Skin of body (tissue), 2 donors: ENCODE data around the gene TULP1. TPM values are rescaled to one million over a fixed set of nuclear protein-coding genes. Genes with fewer than 3 reads are reported as not detected.

Experiments
- DNase-seq: peaks from one replicate; lab custom pipeline; 2025; lab: John Stamatoyannopoulos, UW
- total RNA-seq: library from RNA; depleted of rRNA; stranded (reverse); fragments of >200 nt; gene quantifications from one replicate; pipeline ENCODE4 v1.2.3, GENCODE V29; 2014

The TULP1 gene
- total RNA-seq, 1 donor from 2014 or later = 0.39 TPM

DNA sequence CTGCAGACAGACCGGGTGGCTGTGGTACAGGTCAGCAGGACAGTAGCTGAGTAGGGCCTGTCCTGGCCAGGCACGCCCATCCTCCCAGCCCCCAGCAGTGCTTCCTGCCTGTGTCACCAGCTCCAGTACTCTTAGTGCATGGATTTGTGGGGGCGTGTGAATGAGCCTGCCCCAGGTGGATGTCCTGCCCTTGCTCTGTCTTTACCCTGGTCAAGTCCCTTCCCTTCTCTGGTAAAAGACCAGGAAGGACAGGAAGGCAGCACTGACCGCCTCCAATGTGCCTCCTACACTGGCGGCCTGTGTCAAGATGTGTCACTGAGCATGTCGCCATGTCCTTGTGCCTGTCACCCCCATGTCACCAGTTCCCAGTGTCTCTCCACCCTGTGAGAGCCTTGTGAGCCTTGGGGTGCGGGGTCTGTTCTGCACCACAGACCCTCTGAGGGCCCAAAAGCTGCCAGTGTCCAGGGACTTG lies 27.7 kb downstream of the TULP1 start:
- no peak for DNase-seq

GRCh38 chr6:35483893-35484645 lies 28.6 kb downstream of the TULP1 start:
- no peak for DNase-seq

DNA sequence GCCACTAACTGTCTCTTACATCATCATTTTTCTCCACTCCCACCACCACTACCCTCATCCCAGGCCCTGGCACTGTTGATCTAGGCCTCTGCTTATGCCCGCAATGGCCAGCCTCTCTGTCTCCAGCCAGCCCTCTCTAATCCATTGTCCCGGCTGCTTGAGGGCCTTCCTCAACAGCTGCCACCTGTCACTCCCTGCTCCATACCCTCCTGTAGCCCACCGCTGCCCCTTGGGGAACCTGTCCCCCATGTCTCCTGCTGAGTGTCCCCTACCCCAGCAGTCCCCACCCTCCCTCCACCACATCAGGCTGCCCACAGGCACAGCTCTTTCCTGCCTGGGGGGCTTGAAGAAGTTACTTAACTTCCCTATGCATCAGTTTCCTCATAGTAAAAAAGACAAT lies 29.2 kb downstream of the TULP1 start:
- no peak for DNase-seq

GRCh38 chr6:35483062-35483461 lies 29.6 kb downstream of the TULP1 start:
- DNase-seq = no peak

GRCh38 chr6:35481226-35481625 lies 31.5 kb downstream of the TULP1 start:
- no peak for DNase-seq

GRCh38 chr6:35480176-35480575 lies 32.5 kb downstream of the TULP1 start:
- DNase-seq = no peak

- DNase-seq = no peak
Measured at GRCh38 chr6:35478259-35478658, 34.4 kb downstream of the TULP1 start.

DNA sequence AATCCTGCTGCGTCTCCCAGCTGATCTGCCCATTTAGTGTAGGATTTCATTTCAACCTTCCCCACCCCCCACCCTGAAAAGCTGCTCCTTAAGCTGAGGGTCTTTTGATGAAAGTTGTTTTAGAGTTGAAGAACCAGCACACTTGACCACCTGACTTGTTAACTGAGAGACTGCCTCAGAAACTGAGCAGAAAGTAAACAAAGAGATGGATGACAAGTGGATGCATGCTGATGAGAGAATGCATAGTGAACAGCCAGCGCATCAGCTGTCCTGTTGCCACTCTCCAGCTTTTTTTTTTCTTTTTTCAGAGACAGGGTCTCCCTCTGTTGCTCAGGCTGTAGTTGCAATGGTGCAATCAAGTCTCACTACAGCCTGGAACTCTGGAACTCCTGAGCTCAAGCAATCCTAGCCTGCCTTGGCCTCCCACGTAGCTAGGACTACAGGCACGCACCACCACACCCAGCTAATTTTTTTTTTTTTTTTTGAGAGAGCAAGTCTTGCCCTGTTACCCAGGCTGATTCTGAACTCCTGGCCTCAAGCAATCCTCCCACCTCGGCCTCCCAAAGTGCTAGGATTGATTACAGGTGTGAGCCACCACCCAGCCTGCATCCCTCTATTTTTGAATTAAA lies 35.0 kb downstream of the TULP1 start:
- DNase-seq = no peak

- no peak for DNase-seq
Measured at GRCh38 chr6:35477028-35477427, 35.7 kb downstream of the TULP1 start.

DNA sequence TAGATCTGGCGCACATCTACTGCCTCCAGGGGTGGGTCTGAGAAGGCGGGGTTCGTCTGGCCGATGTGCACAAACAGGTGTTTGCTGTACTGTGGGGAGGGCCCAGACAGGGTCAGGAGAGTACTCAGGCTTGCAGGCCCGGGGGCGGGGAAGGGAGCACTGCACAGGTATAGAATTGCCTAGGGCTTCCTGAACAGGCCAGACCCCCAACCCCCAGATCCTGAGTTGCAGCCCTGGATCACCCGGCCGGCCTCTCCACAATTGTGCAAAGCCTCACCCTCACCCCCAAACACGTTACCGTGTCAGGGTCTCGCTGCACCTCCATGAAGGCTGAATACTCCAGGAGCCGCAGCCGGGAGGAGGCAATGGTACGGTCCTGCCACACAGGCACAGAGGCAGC lies 36.7 kb downstream of the TULP1 start:
- DNase-seq = no peak

DNA sequence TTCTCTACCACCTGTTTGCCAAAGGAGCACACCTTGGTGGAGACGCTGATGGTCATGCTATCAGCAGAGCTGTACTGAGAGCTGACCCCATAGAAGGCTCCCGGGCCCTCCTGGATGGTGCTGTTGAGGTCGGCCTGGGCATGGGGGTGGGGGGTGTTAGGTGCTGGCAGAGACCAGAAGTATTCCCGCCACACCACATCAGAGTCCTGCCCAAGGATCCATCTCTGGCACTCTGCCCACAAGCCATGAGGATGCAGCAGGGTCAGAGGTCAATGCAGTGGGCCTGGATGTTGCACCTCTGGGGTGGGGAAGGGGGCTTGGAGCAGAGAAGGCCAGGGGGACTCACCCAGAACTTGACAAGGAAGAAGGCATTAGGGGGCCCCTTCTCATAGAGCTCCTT lies 37.1 kb downstream of the TULP1 start:
- no peak for DNase-seq

DNA sequence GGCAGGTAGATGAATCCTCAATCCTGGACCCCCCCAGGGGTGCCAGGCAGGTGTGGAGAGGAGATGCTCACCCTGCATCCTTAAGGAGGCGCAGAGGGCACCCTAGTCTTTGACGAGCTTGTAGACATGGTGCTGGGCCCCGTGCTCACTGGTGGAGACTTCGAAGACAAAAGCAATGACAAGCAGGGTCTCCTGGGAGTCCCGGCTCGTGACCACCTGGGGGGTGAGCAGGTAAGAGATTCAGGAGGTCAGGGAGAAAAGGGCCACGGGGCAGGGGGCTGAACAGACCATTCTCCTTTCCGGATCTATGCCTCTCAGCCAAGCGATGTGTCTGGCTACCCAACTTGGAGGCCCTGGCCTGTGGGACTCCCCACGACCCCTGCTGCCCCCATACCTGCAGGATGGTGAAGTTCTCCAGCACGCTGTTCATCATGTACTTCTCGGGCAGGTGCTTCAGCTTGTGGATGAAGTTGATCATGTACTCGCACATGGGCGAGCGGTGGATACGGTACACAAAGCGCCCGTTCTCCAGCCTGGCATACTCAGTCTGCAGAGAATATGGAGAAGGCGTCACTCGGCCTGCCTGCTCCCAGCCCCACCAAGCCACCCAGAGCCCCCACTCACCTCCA lies 37.6 kb downstream of the TULP1 start:
- no peak for DNase-seq

DNA sequence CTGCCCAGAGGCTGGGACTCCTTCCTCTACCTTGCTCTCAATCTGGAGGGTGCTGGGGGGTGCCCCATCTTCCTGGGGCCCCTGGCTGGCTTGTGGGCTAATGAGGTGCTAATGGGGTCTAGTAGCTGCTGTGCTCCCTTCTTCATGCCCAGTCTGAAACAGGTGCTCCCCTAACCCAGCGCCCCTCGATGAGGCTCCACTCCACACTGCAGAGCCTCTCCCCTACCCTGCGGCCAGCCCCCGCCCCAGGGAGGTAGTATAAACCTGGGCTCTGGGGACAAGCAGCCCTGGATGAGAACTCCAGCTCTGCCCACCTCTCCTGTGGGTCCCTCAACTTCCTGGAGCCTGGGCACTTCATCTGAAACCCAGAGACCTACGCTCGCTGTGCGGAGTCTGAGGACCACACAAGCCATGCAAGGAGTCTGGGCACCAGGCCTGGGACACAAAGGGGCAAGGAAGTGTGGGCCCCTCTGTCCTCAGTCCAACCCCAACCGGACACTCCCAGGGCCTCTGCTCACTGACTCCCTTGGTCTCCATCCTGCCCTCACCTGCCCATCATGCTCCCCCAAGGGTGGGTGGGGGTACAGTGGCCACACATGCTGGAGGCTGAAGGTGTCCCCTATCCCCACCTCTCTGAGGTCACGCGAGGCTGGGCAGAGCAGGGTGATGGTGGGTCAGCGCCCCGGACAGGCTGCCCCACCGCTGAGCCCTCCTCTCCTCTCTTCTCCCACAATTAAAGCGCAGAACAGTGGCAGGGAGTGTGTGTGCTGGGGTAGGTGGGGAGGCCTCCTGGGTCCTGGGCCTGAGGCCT lies 38.4 kb downstream of the TULP1 start:
- no peak for DNase-seq

- DNase-seq = no peak
Measured at GRCh38 chr6:35473850-35474130, 38.9 kb downstream of the TULP1 start.

GRCh38 chr6:35473075-35473849 lies 39.4 kb downstream of the TULP1 start:
- no peak for DNase-seq

DNA sequence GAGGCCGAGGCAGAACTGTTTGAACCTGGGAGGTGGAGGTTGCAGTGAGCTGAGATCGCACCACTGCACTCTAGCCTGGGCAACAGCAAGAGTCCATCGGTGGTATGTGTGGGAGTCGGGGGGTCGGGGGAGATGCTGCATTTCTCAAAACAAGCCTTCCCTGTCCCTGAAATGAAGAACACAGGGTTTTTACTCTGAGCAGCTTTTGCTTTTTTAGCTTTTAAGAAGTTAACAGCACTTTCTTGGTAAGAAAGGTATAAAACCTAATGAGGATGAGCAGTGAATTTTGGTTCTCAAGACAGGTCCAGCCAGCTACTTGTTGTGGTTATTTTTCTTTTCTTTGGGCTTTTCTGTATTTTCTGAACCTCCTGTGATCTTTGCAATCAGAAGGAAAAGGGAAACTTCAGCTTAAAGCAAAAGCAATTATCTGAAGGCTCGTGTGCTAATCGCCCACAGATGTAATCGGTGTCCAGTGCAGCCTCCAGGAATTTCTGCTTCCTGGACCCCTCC lies 40.8 kb downstream of the TULP1 start:
- DNase-seq = no peak

DNA sequence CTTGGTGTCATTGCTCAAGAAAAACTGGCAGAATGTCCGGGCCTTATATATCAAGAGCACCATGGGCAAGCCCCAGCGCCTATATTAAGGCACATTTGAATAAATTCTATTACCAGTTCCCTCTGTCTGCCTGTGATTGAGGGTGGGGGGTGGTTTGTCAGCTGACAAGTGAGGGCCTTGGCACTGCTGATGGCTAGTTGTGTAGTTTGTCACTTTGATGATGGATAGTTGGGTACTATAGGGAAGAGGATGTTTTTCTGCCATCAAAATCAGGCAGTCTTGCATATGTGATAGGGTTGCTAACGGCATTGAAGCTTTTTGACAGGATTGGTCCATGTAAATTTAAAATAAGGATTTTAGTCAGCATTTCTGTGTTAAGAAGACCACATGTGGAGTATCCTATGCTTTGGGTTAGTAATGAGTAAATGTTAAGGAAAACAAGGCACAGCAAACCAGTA lies 42.0 kb downstream of the TULP1 start:
- no peak for DNase-seq

- no peak for DNase-seq
Measured at GRCh38 chr6:35469751-35470662, 42.7 kb downstream of the TULP1 start.

DNA sequence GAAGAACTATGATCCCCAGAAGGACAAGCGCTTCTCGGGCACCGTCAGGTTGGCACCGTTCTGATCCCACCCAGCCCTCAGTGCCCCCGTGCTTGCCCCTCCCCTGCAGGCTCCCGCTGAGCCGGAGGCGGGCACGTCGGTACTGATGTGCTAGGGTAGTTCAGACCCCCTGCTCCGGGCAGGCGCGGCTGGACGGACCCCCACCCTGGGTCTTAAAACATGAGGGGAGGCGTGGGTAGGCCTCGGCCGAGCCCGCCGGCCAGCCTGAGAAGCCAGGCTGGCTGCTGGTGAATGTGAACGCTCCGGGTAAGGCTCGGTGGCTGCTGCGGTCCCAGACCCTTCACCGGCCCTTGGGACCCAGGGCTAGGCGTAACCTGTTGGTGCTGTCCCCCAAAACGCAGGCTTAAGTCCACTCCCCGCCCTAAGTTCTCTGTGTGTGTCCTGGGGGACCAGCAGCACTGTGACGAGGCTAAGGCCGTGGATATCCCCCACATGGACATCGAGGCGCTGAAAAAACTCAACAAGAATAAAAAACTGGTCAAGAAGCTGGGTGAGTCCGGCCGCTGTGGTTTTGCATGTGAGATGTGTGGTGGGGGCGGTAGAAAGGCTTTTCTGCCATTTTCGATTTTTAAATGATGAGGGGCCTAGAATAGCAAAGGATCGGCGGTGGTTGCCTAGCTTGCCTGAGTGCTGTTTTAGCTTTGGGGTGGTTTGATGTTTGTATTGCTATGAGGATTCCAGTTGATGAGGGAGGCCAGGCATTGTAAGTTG lies 43.5 kb downstream of the TULP1 start:
- no peak for DNase-seq
